Activated CD8-positive, alpha-beta memory T cell treated with anti-CD3 and anti-CD28 coated beads for 48 hours (primary cell): Measurements from ENCODE around the gene HLX.

Source experiments
- DNase-seq, 3 experiments: peaks; one replicate each; pipeline ENCODE4 v3.0.0-alpha.2; 2020; ENCODE audit warnings: low read depth in 2 of 3, low spot score in 2 of 3

The HLX gene, protein sequence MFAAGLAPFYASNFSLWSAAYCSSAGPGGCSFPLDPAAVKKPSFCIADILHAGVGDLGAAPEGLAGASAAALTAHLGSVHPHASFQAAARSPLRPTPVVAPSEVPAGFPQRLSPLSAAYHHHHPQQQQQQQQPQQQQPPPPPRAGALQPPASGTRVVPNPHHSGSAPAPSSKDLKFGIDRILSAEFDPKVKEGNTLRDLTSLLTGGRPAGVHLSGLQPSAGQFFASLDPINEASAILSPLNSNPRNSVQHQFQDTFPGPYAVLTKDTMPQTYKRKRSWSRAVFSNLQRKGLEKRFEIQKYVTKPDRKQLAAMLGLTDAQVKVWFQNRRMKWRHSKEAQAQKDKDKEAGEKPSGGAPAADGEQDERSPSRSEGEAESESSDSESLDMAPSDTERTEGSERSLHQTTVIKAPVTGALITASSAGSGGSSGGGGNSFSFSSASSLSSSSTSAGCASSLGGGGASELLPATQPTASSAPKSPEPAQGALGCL

DNA sequence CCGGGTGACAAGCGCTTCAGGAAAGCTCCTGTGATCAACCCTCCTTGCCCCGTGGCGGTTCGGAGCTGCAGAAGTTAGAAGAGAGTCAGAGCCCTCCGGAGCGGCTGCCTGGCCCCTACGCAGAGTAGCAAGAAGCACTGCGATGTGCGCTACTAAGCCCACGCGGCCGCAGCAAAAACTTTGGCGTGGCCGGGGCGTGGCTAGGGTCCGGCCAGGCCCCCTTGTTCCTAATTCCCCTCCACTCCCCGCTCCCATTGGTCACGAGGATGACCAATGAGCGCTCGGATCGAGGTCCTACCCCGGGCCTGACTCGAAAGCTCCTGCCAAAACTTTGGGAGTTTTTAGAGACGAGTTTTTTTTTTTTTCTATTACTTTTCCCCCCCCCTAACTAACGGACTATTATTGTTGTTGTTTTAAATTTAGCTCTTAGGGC, at the start of gene HLX:
Gene HLX, plus strand, starts transcription at position 368 of the 433 bp plus-strand sequence. CDS start 415 bp downstream, outside the sequence.
- no peak for DNase-seq

DNA sequence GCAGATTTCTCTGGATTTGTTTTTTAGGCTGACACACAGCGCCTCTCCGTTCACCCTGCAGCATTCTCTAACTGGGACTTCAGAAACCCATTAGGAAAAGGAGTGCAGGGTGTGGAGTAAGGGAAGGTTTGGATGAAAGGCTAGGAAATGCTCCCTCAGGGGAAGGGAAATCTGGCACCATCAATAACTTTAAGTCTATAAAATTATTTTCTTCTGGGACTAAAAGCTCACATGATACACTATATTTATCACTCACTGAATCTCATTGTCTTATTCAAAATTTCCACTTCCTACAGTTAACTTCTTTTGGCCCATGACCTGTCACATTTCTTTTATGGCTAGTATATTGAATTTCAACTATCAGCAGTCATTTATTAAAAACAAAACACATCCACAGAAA, 45.8 kb upstream of the HLX start:
- DNase-seq = no peak

DNA sequence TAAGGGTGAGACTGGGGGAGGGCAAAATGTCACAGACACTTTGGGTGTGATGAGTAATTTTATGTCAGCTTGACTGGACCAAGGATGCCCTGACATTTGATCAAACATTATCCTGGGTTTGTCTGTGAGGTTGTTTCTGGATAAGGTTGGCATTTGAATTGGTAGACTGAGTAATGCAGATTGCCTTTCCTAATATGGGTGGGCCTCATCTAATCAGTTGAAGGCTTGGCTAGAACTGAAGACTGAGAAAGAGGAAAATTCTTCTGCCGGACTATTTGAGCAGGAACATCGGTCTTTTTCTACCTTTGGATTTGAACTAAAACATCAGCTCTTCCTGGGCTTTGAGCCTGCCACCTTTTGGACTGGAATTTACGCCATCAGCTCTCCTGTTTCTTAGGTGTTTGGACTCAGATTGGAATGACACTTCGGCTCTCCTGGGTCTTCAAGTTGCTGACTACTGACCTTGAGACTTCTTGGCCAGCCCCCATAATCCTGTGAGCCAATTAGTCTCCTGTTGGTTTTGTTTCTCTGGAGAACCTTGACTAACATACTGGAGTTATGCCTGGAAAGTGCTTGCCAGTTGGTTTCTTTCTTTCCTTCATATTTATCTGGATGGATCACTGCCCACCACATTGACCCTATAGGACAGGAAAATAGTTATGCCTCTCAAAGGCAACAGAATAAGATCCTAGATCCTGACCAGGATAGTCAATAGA, 44.9 kb upstream of the HLX start:
- DNase-seq = no peak

DNA sequence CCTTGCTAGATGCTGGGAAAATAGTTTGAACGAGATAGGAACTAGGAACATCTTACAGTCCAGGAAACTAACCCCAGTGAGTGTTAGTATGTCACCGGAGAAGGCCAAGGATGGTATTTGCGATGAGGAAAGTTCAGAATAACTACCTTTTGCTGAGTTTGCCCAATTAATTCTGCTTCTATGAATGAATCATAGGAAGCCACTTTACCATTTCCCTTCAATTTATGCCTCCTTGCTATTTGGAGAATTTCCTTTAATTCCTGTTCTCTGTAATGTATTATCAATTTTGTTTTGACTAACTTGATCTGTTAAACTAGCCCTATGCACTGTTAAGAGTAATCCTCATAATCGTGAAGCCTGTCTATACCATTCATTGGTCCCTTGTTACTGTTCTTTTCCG, 40.7 kb upstream of the HLX start:
- DNase-seq = no peak

DNA sequence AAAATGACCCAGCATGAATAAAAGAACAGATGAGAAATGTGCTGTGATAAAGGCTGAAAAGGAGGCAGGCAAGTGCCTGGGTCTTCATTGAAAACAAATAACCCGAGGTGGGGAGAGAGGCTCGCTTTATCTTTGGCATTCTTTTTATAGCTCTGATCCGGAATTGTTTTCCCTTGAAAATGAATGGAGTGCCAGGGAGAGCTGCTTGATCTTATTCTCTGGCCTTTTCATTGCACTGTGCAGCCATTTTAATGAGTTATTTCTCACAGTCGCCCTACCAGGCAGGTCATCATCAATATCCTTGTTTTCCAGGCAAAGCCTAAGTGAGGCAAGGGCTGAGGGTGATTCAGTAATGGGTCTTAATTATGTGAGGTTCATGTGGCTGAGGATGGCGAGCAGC, 39.8 kb upstream of the HLX start:
- DNase-seq = no peak

DNA sequence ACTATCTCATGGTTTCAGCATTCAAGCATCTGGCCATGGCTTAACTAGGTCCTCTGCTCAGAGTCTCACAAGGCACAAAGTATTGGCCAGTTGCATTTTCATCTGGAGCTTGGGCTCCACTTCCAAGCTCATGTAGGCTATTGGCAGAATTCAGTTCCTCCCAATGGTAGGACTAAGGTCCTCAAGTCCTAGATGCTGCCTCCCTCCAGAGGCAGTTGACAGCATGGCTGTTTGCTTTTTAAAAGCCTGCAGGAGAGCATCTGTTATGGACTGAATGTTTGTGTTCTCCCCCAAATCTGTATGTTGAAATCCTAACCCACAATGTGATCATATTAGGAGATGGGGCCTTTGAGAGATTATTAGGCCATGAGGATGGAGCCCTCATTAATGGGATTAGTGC, 38.0 kb upstream of the HLX start:
- DNase-seq = no peak

DNA sequence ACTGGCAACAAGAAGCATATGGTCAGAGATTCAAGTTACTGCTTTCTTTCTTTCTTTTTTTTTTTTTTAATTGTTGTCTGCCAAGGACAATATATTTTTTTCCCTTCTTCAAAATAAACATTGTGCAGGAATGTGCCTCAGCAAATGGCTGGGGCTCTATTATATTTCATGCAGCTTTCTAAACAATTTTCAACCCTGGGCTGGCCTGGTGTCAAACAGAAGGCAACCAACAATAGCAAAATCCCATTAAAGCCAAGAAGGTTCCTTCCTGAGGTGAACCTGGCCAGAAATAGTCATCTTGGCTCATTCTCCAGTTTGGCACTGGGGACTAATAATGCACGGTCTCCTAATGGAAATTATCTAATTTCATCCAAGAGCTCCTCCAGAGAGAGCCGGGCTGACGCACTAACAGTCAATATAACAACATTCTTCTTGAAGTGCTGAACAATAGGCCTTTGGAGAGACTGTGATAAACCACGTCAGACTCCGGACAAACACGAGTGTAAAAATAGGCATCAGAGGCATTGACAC, 35.7 kb upstream of the HLX start:
- DNase-seq = no peak

DNA sequence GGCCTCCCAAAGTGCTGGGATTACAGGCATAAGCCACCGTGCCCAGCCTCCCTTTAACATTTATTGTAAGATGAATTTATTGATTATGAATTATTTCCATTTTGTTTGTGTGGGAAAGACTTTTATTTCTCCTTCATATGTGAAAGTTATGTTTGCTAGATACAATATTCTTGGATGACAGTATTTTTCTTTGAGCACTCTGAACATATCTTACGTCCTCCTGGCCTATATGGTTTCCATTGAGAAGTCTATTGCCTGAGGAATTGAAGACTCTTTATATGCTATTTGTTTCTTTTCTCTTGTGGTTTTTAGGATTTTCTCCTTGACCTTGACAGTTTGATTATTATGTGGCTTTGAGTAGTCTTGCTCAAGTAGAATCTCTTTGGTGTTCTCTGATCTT, 26.8 kb upstream of the HLX start:
- DNase-seq = no peak

DNA sequence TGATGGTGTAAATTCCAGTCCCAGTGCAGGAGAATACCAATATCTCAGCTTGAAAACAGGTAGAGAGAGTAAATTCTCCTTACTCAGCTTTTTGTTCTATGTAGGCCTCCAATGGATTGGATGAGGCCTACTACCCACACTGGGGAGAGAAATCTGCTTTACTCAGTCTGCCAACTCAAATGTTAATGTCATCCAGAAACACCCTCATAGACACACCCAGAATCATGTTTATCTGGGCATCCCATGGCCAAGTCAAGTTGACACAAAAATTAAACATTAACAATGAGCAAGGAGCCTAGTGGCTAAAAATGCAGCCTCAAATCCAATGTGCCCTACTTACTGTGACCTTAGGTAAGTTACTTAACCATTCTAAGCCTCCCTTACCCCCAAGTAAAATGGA, 6.9 kb upstream of the HLX start:
- no peak for DNase-seq

DNA sequence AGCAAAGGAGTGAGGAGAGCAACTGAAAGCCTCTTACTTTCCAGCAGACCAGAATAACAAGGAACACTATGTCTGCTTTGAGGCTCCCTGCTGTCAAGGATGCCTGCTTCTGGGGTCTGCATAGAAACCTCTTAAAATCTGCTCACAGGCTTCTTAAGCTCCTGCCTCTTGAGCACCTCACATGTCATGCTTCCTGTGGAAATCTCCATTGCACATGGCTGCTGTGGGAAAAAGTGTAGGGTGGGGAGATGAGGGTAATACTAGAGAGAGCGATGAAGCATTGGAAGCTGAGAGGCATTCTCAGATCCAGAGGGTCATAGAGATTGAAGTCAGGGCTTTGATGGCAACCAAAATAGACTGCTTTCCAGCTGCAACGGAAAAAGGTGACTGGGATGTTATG, 6.2 kb upstream of the HLX start:
- DNase-seq = no peak

DNA sequence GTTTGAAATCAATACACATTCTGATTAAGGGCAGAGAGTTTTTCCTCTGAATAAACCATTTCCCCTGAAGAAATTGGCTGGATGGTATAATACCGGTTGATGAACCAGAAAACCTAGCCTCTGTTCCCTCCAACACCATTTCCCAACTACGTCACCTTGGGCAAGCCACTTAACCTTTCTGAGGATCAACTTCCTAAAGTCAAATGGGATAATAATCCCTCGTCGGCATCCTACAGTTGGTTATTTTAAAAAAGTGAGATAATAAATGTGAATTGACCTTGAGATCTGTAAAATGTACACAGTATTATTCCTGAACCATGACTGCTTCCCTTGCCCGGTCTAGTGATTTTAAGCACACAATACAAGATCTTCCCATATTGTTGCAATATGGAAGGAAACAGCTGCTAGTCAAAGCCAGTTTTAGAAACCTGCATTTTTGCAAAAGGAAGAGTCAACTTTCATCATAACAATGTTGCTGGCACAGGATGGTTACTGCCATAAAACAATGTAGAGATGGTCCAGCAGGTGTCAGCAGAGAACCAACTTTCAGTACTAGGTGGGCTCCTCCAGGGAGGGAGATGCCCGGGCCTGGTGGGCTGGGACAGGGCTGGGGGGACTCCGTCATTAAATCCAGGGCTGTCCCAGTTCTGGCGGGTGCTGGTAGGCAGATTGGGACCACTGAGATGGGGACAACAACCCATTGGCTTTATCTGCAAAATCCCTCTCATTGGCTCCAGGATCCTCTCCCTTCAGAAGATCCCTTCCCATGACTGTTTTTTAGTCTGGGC, 5.2 kb upstream of the HLX start:
- no peak for DNase-seq

DNA sequence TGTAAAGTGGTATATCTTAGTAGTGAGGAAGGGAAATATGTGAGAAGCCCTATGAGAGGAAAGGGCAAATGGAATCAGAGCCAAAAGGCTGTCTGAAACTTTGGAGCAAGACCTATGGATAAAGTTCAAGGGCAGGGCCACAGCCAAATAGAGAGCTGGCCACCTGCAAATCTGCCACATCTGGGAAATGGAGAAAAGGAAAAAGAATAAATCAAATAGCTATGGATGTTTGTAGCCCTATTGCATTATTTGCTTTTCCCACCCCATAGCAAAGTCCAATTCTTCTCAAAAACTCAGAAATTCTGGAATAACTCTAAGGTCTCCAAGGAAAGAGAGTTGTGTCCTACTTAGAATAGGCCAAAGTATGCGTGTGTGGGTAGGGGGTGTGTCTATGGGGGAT, 4.0 kb upstream of the HLX start:
- DNase-seq = no peak

DNA sequence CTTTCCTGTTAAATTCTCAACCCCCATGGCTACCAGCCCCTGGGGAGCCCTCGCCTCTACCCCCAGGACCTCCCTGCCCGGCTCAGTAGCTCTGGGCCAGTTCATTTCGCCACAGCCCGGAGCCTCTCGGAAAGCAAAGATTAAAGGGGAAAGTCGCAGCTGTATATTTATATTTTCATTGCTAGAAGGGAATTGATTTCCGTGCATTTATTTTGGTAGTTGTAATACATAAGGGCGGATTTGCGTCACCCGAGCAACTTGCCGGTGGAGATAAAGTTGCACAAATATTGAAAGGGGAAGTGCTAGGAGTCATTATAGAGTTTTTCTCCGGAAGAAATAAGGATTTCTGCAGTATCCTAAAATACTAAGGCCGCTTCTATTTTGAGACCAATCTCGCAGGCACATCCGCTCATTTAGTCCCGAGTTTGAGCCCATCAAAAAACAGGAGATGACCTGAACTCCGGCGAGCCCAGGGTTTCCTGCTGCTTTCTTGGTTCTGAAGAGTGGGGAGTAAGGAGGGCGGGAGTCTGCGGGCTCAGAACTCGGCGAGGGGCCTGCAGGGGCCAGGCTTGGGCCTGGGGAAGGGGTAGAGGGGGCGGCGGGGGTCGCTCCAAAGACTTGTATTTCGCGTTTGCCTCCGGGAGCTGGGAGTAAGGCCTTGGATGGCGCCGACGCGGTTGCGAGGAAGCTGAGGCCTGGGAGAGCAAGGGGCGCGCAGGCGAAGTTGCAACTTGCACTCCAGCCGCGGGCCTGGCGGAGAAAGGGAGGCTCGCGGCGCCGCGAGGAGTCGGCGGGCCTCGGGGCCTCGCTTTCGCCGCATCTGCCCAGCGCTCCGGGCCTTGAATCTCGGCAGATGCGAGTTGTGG, 2.5 kb upstream of the HLX start:
- DNase-seq = no peak

DNA sequence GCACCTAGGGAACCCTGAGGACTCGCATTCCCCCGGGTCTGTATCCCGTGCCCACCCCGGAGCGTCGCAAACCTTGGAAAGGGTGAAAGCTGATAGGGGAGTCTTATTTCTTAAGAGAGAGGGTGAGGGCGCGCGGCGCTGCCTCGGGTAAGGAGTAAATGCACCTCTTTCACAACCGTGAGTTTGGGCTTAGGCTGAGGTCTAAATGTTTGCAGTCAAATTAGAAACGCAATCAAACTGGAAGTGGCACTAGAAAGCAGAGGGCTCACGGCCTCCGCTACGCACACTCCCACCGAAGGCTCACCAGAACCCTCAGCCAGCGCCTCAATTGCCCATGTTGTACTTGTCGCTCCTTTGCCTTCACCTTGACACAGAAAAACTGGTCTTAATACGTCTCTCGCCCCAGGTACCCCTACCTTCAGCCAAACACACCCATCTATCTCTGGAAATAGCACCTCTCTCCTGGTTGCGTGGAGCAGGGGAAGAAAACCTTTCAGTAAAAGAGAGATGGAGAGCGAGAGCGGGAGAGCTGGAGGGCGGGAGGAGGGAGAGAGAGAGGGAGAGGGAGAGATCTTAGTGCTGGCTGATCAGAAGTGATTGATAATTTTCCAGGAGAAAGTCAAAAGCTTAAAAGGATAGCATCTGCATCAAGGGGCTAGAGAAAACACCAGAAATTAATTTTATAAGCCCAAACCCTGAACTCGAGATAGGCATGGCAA, 1.7 kb upstream of the HLX start:
- no peak for DNase-seq

DNA sequence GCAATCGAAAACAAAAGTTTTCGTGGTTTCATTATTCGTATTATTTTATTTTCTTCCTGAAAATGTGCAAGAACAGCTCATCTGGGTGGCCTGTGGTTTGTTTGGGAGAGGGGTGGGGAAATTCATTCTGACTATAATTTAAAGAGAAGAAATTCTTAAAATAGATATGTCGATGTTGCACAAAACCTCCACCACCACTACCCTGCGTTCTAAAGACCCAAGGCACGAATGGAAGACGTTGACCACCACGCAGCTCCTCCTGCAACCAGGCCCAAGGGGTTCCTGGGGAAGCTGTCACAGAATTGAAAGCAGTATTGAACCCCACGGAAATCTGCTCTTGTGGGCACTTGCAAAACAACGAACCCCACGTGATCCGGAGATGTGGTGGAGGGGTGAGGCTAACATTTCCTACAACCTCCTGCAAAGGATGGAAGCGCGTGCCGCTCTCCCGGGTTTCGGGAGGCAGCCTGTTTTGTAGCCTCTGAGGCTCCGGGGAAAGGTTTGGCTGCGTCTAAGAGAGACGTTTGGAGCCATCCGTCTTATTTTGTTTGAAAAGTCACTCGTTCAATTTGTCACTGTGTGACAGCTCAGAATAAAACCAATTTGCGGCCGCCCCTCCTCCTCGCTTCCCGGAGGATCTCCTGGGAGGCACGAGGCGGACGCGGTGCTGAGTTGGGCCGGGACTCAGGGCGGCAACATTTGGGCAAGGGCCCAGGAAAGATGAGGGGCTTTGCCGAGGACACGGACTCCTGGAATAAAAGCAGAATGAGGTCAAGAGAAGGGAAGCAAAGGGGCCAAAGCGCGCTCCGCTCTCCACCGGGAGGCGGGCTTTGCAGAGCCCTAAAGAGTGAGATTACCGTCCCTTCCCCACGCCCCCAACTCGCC, 810 bp upstream of the HLX start:
- no peak for DNase-seq

DNA sequence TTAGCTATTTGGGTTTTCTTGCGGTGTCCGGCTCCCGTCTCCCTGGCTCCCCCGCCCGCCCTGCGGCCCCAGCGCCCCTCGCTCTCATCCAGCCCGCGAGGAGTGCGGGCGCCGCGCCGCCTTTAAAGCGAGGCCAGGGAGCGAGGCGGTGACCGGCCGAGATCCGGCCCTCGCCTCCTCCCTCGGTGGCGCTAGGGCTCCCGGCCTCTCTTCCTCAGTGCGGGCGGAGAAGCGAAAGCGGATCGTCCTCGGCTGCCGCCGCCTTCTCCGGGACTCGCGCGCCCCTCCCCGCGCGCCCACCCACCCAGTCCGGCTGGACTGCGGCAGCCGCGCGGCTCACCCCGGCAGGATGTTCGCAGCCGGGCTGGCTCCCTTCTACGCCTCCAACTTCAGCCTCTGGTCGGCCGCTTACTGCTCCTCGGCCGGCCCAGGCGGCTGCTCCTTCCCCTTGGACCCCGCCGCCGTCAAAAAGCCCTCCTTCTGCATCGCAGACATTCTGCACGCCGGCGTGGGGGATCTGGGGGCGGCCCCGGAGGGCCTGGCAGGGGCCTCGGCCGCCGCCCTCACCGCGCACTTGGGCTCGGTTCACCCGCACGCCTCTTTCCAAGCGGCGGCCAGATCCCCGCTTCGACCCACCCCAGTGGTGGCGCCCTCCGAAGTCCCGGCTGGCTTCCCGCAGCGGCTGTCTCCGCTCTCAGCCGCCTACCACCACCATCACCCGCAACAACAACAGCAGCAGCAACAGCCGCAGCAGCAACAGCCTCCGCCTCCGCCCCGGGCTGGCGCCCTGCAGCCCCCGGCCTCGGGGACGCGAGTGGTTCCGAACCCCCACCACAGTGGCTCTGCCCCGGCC, 492 bp downstream of the HLX start:
- DNase-seq = no peak

DNA sequence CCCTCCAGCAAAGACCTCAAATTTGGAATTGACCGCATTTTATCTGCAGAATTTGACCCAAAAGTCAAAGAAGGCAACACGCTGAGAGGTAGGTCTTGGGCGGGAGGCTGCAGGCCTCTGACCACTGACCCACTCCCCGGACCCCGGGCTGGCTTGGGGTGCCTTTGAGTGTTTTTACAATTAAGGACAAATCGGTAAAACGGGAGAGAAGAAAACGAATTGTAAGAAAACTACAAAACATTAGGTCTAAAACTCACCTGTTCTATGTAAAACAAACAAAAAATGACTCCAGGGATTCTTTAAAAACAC, 1.1 kb downstream of the HLX start:
- DNase-seq = no peak
